ENCODE measurements around the gene OR2G2.

- TF ChIP-seq POLR2A (IDR thresholded peaks at IDR 0.05), result no peak
- TF ChIP-seq CTCF (IDR thresholded peaks at IDR 0.05), result no peak
Measured at GRCh38 chr1:247562198-247562597, 26.0 kb upstream of the OR2G2 start.

Measured in stomach (tissue), 4 donors.